HEK293 (cell line): ENCODE measurements around the gene MYCBPAP.
A peak's percentile ranks its signal among the peaks of the same experiment; 100 is the strongest.

Experiments
- CTCF ChIA-PET: fragments of 350-600 bp; formaldehyde crosslinking; extraction: SDS; loops from one replicate; lab custom pipeline; 2021; ENCODE audit warnings: antibody characterized with exemption; lab: Yijun Ruan, JAX
- POLR2A ChIA-PET: fragments of 300-600 bp; formaldehyde crosslinking; extraction: SDS; loops from one replicate; lab custom pipeline; 2020; ENCODE audit warnings: antibody characterized with exemption, inconsistent platforms; lab: Yijun Ruan, JAX
- H3K27ac ChIP-seq: fragments of 200-500 bp; sonication (Bioruptor generic); 2 replicates; pipeline ENCODE4 v1.5.1; 2014; ENCODE audit warnings: low read depth, low read length, control low read depth, inconsistent platforms; ENCODE audit errors: extremely low read depth
- H3K36me3 ChIP-seq, 2 experiments: fragments of 200-500 bp in 1 of 2; sonication (Bioruptor generic) in 1 of 2; 1 replicate in 1 of 2; 2 replicates in 1 of 2; pipeline ENCODE4 v1.5.1; 2014 to 2017; ENCODE audit warnings: inconsistent platforms in 2 of 2, low read length in 2 of 2; ENCODE audit not compliant: control insufficient read depth in 2 of 2, insufficient read depth in 1 of 2
- H3K4me1 ChIP-seq: fragments of 200-500 bp; sonication (Bioruptor generic); 2 replicates; pipeline ENCODE4 v1.5.1; 2014; ENCODE audit warnings: mild to moderate bottlenecking, low read length, inconsistent platforms; ENCODE audit not compliant: control insufficient read depth, insufficient read depth
- H3K4me3 ChIP-seq: 2 replicates; pipeline ENCODE4 v1.5.1; 2011; ENCODE audit warnings: low read depth, mild to moderate bottlenecking, control low read depth, low read length, moderate library complexity
- H3K9me3 ChIP-seq: fragments of 200-500 bp; sonication (Bioruptor generic); 2 replicates; pipeline ENCODE4 v1.5.1; 2014; ENCODE audit warnings: low read depth, low read length, inconsistent platforms; ENCODE audit not compliant: control insufficient read depth, insufficient read depth
- KLF16 ChIP-seq: fragments of 450-650 bp; formaldehyde crosslinking; IDR thresholded peaks from 2 replicates; pipeline ENCODE4 v1.5.1; 2017; ENCODE audit warnings: missing biosample characterization, missing genetic modification characterization
- KLF8 ChIP-seq: fragments of 450-650 bp; formaldehyde crosslinking; IDR thresholded peaks from 2 replicates; pipeline ENCODE4 v1.5.1; 2016; ENCODE audit warnings: missing biosample characterization, missing genetic modification characterization
- KLF9 ChIP-seq: fragments of 450-650 bp; formaldehyde crosslinking; IDR thresholded peaks from 2 replicates; pipeline ENCODE4 v1.5.1; 2016; ENCODE audit warnings: missing biosample characterization, missing genetic modification characterization, low read depth
- MYNN ChIP-seq: fragments of 450-650 bp; formaldehyde crosslinking; IDR thresholded peaks from 2 replicates; pipeline ENCODE4 v1.5.1; 2016; ENCODE audit warnings: missing biosample characterization, missing genetic modification characterization, borderline replicate concordance
- SETDB1 ChIP-seq: IDR thresholded peaks from one replicate; pipeline ENCODE4 v1.6.1; 2017; ENCODE audit warnings: mild to moderate bottlenecking, low read length, moderate library complexity, mixed read lengths; ENCODE audit not compliant: insufficient read length
- TCF7L2 ChIP-seq: IDR thresholded peaks from 2 replicates; pipeline ENCODE4 v1.6.1; 2011; ENCODE audit warnings: low read depth, mild to moderate bottlenecking, inconsistent platforms, low read length, moderate library complexity, borderline replicate concordance
- ZBTB48 ChIP-seq: fragments of 450-650 bp; formaldehyde crosslinking; IDR thresholded peaks from 2 replicates; pipeline ENCODE4 v1.5.1; 2016; ENCODE audit warnings: missing biosample characterization, missing genetic modification characterization
- ZFHX2 ChIP-seq: fragments of 450-650 bp; formaldehyde crosslinking; conservative IDR thresholded peaks from 2 replicates; pipeline ENCODE4 v1.5.1; 2016; ENCODE audit warnings: missing biosample characterization, missing genetic modification characterization
- ZFP69B ChIP-seq: fragments of 450-650 bp; formaldehyde crosslinking; IDR thresholded peaks from 2 replicates; pipeline ENCODE4 v1.5.1; 2016; ENCODE audit warnings: missing biosample characterization, missing genetic modification characterization
- ZIC2 ChIP-seq: fragments of 450-650 bp; formaldehyde crosslinking; IDR thresholded peaks from 2 replicates; pipeline ENCODE4 v1.5.1; 2016; ENCODE audit warnings: missing biosample characterization, missing genetic modification characterization
- ZNF221 ChIP-seq: fragments of 450-650 bp; formaldehyde crosslinking; IDR thresholded peaks from 2 replicates; pipeline ENCODE4 v1.5.1; 2017; ENCODE audit warnings: missing biosample characterization, missing genetic modification characterization, borderline replicate concordance
- ZNF274 ChIP-seq, 2 experiments: fragments of 200-500 bp in 1 of 2; fragments of 450-650 bp in 1 of 2; sonication (Bioruptor generic) in 1 of 2; formaldehyde crosslinking in 1 of 2; IDR thresholded peaks; 2 replicates each; pipeline versions ENCODE4 v1.5.1 to v1.6.1; 2014 to 2016; ENCODE audit warnings: borderline replicate concordance in 1 of 2, inconsistent platforms in 1 of 2, low read length in 1 of 2, missing biosample characterization in 1 of 2, missing genetic modification characterization in 1 of 2
- ZNF280C ChIP-seq: fragments of 450-650 bp; formaldehyde crosslinking; IDR thresholded peaks from 2 replicates; pipeline ENCODE4 v1.5.1; 2016; ENCODE audit warnings: missing biosample characterization, missing genetic modification characterization
- ZNF394 ChIP-seq: fragments of 450-650 bp; formaldehyde crosslinking; IDR thresholded peaks from 2 replicates; pipeline ENCODE4 v1.5.1; 2016; ENCODE audit warnings: missing biosample characterization, missing genetic modification characterization, mild to moderate bottlenecking, moderate library complexity, borderline replicate concordance
- ZNF416 ChIP-seq: fragments of 450-650 bp; formaldehyde crosslinking; IDR thresholded peaks from 2 replicates; pipeline ENCODE4 v1.5.1; 2016; ENCODE audit warnings: missing biosample characterization, missing genetic modification characterization
- ZNF561 ChIP-seq: fragments of 450-650 bp; IDR thresholded peaks from 2 replicates; pipeline ENCODE4 v1.5.1; 2018; ENCODE audit warnings: missing biosample characterization, missing genetic modification characterization, borderline replicate concordance
- ZNF571 ChIP-seq: fragments of 450-650 bp; formaldehyde crosslinking; IDR thresholded peaks from 2 replicates; pipeline ENCODE4 v1.5.0; 2017; ENCODE audit warnings: missing biosample characterization, missing genetic modification characterization
- ZNF664 ChIP-seq: fragments of 450-650 bp; formaldehyde crosslinking; IDR thresholded peaks from 2 replicates; pipeline ENCODE4 v1.5.1; 2016; ENCODE audit warnings: missing biosample characterization, missing genetic modification characterization
- ZNF776 ChIP-seq: fragments of 450-650 bp; formaldehyde crosslinking; IDR thresholded peaks from 2 replicates; pipeline ENCODE4 v1.5.0; 2017; ENCODE audit warnings: missing biosample characterization, missing genetic modification characterization, borderline replicate concordance
- ZNF777 ChIP-seq: fragments of 450-650 bp; formaldehyde crosslinking; IDR thresholded peaks from 2 replicates; pipeline ENCODE4 v1.5.1; 2017; ENCODE audit warnings: missing biosample characterization, missing genetic modification characterization, borderline replicate concordance
- ZNF785 ChIP-seq: fragments of 450-650 bp; formaldehyde crosslinking; IDR thresholded peaks from 2 replicates; pipeline ENCODE4 v1.5.1; 2016; ENCODE audit warnings: missing biosample characterization, missing genetic modification characterization
- ZSCAN16 ChIP-seq: fragments of 450-650 bp; formaldehyde crosslinking; IDR thresholded peaks from 2 replicates; pipeline ENCODE4 v1.5.1; 2016; ENCODE audit warnings: missing biosample characterization, missing genetic modification characterization
- ZSCAN5A ChIP-seq: fragments of 450-650 bp; formaldehyde crosslinking; IDR thresholded peaks from 2 replicates; pipeline ENCODE4 v1.5.1; 2016; ENCODE audit warnings: missing biosample characterization, missing genetic modification characterization

The MYCBPAP gene

GRCh38 chr17:50570528-50570927 lies 62.3 kb downstream of the MYCBPAP start (continued):
- TF ChIP-seq ZNF274 (IDR thresholded peaks at IDR 0.05; ENCODE audit: low read length) (no peak), ZNF274 (tag by site-specific recombination; IDR thresholded peaks at IDR 0.05; ENCODE audit: borderline replicate concordance) (no peak)

- H3K36me3 ChIP-seq: no peaks in the 10 kb centered on the region
- H3K9me3 ChIP-seq: no peaks in the 10 kb centered on the region
- no peak for TF ChIP-seq ZNF785 (tag by site-specific recombination)
- TF ChIP-seq ZNF221 (tag by site-specific recombination): no peak
- TF ChIP-seq KLF9 (tag by site-specific recombination): no peak
- TF ChIP-seq ZBTB48 (tag by site-specific recombination): no peak
- TF ChIP-seq TCF7L2: no peak
- no peak for TF ChIP-seq ZNF571 (tag by site-specific recombination)
- TF ChIP-seq KLF8 (tag by site-specific recombination): no peak
- TF ChIP-seq ZIC2: no peak
- TF ChIP-seq KLF16 (tag by site-specific recombination): no peak
- CTCF ChIA-PET: interaction anchor here (0.7 to 2.5 kb wide), 3 partner anchors 55 to 123 kb away, joined by 3 to 12 read pairs (median 6); no protein-coding TSS in a partner anchor
- POLR2A ChIA-PET: no interaction called here
- H3K27ac ChIP-seq: no peak overlapping the region
- H3K4me1 ChIP-seq: peaks cover 3% of the 10 kb centered on the region; the same call in 1 of the 2 replicates
- no peak overlapping the region for H3K4me3 ChIP-seq
These were observed 63.4 kb downstream of the MYCBPAP start for GRCh38 chr17:50571681-50572080.

GRCh38 chr17:50572541-50572940 lies 64.3 kb downstream of the MYCBPAP start:
- CTCF ChIA-PET: interaction anchor here (0.7 kb wide), 1 partner anchor 93 kb away, joined by 3 read pairs; no protein-coding TSS in a partner anchor
- Histone ChIP-seq H3K4me1 (peaks cover 3% of the 10 kb centered on the region; the same call in 1 of the 2 replicates), H3K27ac (no peak overlapping the region), H3K36me3 (no peaks in the 10 kb centered on the region), H3K4me3 (no peak overlapping the region), H3K9me3 (no peaks in the 10 kb centered on the region)
- TF ChIP-seq ZNF394 (tag by site-specific recombination) (no peak), ZNF776 (tag by site-specific recombination) (no peak), ZFHX2 (no peak), MYNN (tag by site-specific recombination) (no peak), ZFP69B (tag by site-specific recombination) (no peak), ZNF416 (tag by site-specific recombination) (no peak), ZSCAN16 (tag by site-specific recombination) (no peak)
- POLR2A ChIA-PET: interaction anchor here (1.0 kb wide), 1 partner anchor 9 kb away, joined by 3 read pairs; no protein-coding TSS in a partner anchor

GRCh38 chr17:50573866-50574611 lies 65.8 kb downstream of the MYCBPAP start:
- H3K4me3 ChIP-seq: no peak overlapping the region
- TF ChIP-seq ZSCAN5A (tag by site-specific recombination) (no peak), ZNF664 (tag by site-specific recombination) (peak; percentile 71; the same call in 1 of the 2 replicates), ZNF777 (tag by site-specific recombination) (no peak), MYNN (tag by site-specific recombination) (no peak), ZNF561 (no peak), SETDB1 (no peak), ZNF280C (no peak)
- POLR2A ChIA-PET: no interaction called here
- no peaks in the 10 kb centered on the region for H3K9me3 ChIP-seq
- no peaks in the 10 kb centered on the region for H3K36me3 ChIP-seq
- no peak overlapping the region for H3K27ac ChIP-seq
- peaks cover 3% of the 10 kb centered on the region; the same call in 1 of the 2 replicates for H3K4me1 ChIP-seq
- CTCF ChIA-PET: interaction anchor here (0.5 to 2.5 kb wide), 7 partner anchors 9 to 323 kb away, joined by 3 to 9 read pairs (median 4); no protein-coding TSS in a partner anchor
